GM23248 (cell line): Measurements from ENCODE around the gene MUSK. TPM values are rescaled to one million over a fixed set of nuclear protein-coding genes. Genes with fewer than 3 reads are reported as not detected.

ENCODE experiments used
- DNase-seq: peaks from one replicate; pipeline ENCODE4 v3.0.0-alpha.2; 2015
- H2AFZ ChIP-seq: fragments of 200-600 bp; sonication (generic); 2 replicates; pipeline ENCODE4 v1.6.1; 2016; ENCODE audit warnings: antibody characterized with exemption
- H3F3A ChIP-seq: fragments of 200-600 bp; sonication (generic); 2 replicates; pipeline ENCODE4 v1.6.1; 2016; ENCODE audit warnings: mild to moderate bottlenecking, antibody characterized with exemption, mixed run types; ENCODE audit not compliant: insufficient read depth
- H3K27ac ChIP-seq: fragments of 200-600 bp; sonication (generic); 2 replicates; pipeline ENCODE4 v1.5.1; 2016; ENCODE audit warnings: mild to moderate bottlenecking
- H3K27me3 ChIP-seq: fragments of 200-600 bp; sonication (generic); replicated peaks from 2 replicates; pipeline ENCODE4 v1.6.1; 2016; ENCODE audit warnings: mild to moderate bottlenecking; ENCODE audit not compliant: insufficient read depth
- H3K36me3 ChIP-seq: fragments of 200-600 bp; sonication (generic); 2 replicates; pipeline ENCODE4 v1.6.1; 2016; ENCODE audit warnings: low read depth, mild to moderate bottlenecking
- H3K4me1 ChIP-seq: fragments of 200-600 bp; sonication (generic); 2 replicates; pipeline ENCODE4 v1.6.1; 2016; ENCODE audit warnings: mild to moderate bottlenecking; ENCODE audit not compliant: insufficient read depth
- H3K4me2 ChIP-seq: fragments of 200-600 bp; sonication (generic); one replicate; pipeline ENCODE4 v1.6.1; 2016; ENCODE audit warnings: mild to moderate bottlenecking; ENCODE audit not compliant: unreplicated experiment
- H3K4me3 ChIP-seq: fragments of 200-600 bp; sonication (generic); 2 replicates; pipeline ENCODE4 v1.5.1; 2016; ENCODE audit warnings: mild to moderate bottlenecking
- H3K79me2 ChIP-seq: fragments of 200-600 bp; sonication (generic); 2 replicates; pipeline ENCODE4 v1.6.1; 2016; ENCODE audit warnings: mild to moderate bottlenecking; ENCODE audit not compliant: insufficient read depth
- H3K9ac ChIP-seq: fragments of 200-600 bp; sonication (generic); 2 replicates; pipeline ENCODE4 v1.6.1; 2016; ENCODE audit warnings: mild to moderate bottlenecking
- H3K9me2 ChIP-seq: fragments of 200-600 bp; sonication (generic); 2 replicates; pipeline ENCODE4 v1.6.1; 2016; ENCODE audit warnings: mixed run types, mild to moderate bottlenecking, moderate library complexity; ENCODE audit not compliant: insufficient read depth
- H3K9me3 ChIP-seq: fragments of 200-600 bp; sonication (generic); one replicate; pipeline ENCODE4 v1.6.1; 2017; ENCODE audit warnings: low read depth
- H4K20me1 ChIP-seq: fragments of 200-600 bp; sonication (generic); 2 replicates; pipeline ENCODE4 v1.6.0; 2016; ENCODE audit not compliant: insufficient read depth
- EZH2 ChIP-seq: fragments of 200-600 bp; sonication (generic); IDR thresholded peaks from 2 replicates; pipeline ENCODE4 v1.6.1; 2018; ENCODE audit warnings: antibody characterized with exemption, mild to moderate bottlenecking; ENCODE audit not compliant: insufficient read depth, poor library complexity, severe bottlenecking
- EZH2phosphoT487 ChIP-seq: fragments of 200-600 bp; sonication (generic); IDR thresholded peaks from 2 replicates; pipeline ENCODE4 v1.6.1; 2018; ENCODE audit warnings: antibody characterized with exemption, moderate library complexity, mild to moderate bottlenecking, low read depth; ENCODE audit not compliant: insufficient read depth
- WGBS, 2 experiments: methylation state at CpG; one replicate each; pipeline ENCODE4 v1.1.6; 2015 to 2017; ENCODE audit warnings: low lambda C conversion rate in 2 of 2, low coverage in 1 of 2; ENCODE audit errors: missing lambda C conversion rate in 2 of 2; 5-methylcytosine and 5-hydroxymethylcytosine counted together
- in situ Hi-C: fragments of 300-500 bp; cut with MboI; formaldehyde crosslinking; loops from 2 replicates; pipeline ENCODE4 v1.15.0; 2020
- polyA plus RNA-seq: library from polyadenylated mRNA; unstranded; fragments of >200 nt; fragmentation: Nextera tagmentation; extraction: Ambion mirVana; gene quantifications from 2 replicates; pipeline ENCODE4 v1.2.1, GENCODE V29; 2016
- total RNA-seq: library from RNA; depleted of rRNA; stranded (reverse); fragments of >200 nt; shearing (Covaris generic); gene quantifications from 2 replicates; pipeline ENCODE4 v1.2.3, GENCODE V29; 2014

MUSK gene
- total and polyA plus RNA-seq, 2 experiments from 2014 or later, result not detected

GRCh38 chr9:110742741-110743371 is 74.3 kb downstream of the MUSK start:
- H3F3A ChIP-seq, result peaks cover 64% of the 10 kb centered on the region
- TF ChIP-seq EZH2, result no peak
- no peak for TF ChIP-seq EZH2phosphoT487
- H3K36me3 ChIP-seq, result no peaks in the 10 kb centered on the region
- H3K27me3 ChIP-seq, result no peaks in the 10 kb centered on the region
- H4K20me1 ChIP-seq, result no peaks in the 10 kb centered on the region
- H3K79me2 ChIP-seq, result no peaks in the 10 kb centered on the region
- peak overlapping the region; percentile 85 for H3K4me2 ChIP-seq
- no peaks in the 10 kb centered on the region for H3K9me2 ChIP-seq
- H3K9me3 ChIP-seq, result no peaks in the 10 kb centered on the region
- H3K4me1 ChIP-seq, result peaks cover 51% of the 10 kb centered on the region
- 1 to 5% methylated on average over 8 of the region's 8 CpGs for WGBS, 2 experiments
- peak; percentile 82 for DNase-seq
- H3K4me3 ChIP-seq, result peak overlapping the region; percentile 68
- H2AFZ ChIP-seq, result peak overlapping the region; percentile 81
- in situ Hi-C loops, result no loop called here
- peak overlapping the region; percentile 93 for H3K27ac ChIP-seq
- H3K9ac ChIP-seq, result peak overlapping the region; percentile 77

- Histone ChIP-seq H3K36me3 (no peaks in the 10 kb centered on the region), H3K9ac (peak overlapping the region; percentile 56), H3K27ac (peak overlapping the region; percentile 93), H4K20me1 (no peaks in the 10 kb centered on the region), H3K4me1 (peaks cover 47% of the 10 kb centered on the region), H3K4me3 (peak overlapping the region; percentile 15; the same call in 1 of the 2 replicates), H3K79me2 (no peaks in the 10 kb centered on the region), H3F3A (peaks cover 55% of the 10 kb centered on the region), H3K9me3 (no peaks in the 10 kb centered on the region), H3K9me2 (no peaks in the 10 kb centered on the region), H3K4me2 (peak overlapping the region; percentile 53), H2AFZ (peak overlapping the region; percentile 61), H3K27me3 (no peaks in the 10 kb centered on the region)
- WGBS, 2 experiments, result 3 to 6% methylated on average over 4 of the region's 4 CpGs
- TF ChIP-seq EZH2 (no peak), EZH2phosphoT487 (peak; percentile 92)
- in situ Hi-C loops, result no loop called here
- peak; percentile 97 for DNase-seq
These were observed 76.3 kb downstream of the MUSK start for GRCh38 chr9:110744715-110745384.

GRCh38 chr9:110745676-110746075 is 77.1 kb downstream of the MUSK start:
- H4K20me1 ChIP-seq, result no peaks in the 10 kb centered on the region
- no peaks in the 10 kb centered on the region for H3K79me2 ChIP-seq
- TF ChIP-seq EZH2, result no peak
- no peak for TF ChIP-seq EZH2phosphoT487
- H3K36me3 ChIP-seq, result no peaks in the 10 kb centered on the region
- DNase-seq, result peak; percentile 36
- peak overlapping the region; percentile 15; the same call in 1 of the 2 replicates for H3K4me3 ChIP-seq
- peaks cover 54% of the 10 kb centered on the region for H3K4me1 ChIP-seq
- peak overlapping the region; percentile 93 for H3K27ac ChIP-seq
- no peak overlapping the region for H2AFZ ChIP-seq
- H3F3A ChIP-seq, result peaks cover 55% of the 10 kb centered on the region
- H3K9ac ChIP-seq, result peak overlapping the region; percentile 27
- no peaks in the 10 kb centered on the region for H3K9me3 ChIP-seq
- in situ Hi-C loops, result no loop called here
- H3K27me3 ChIP-seq, result no peaks in the 10 kb centered on the region
- no peaks in the 10 kb centered on the region for H3K9me2 ChIP-seq
- peak overlapping the region; percentile 50 for H3K4me2 ChIP-seq
- WGBS, 2 experiments, result 6 to 9% methylated on average over 1 of the region's 1 CpG

- TF ChIP-seq EZH2phosphoT487 (no peak), EZH2 (no peak)
- H3K9ac ChIP-seq, result no peak overlapping the region
- H3K79me2 ChIP-seq, result no peaks in the 10 kb centered on the region
- peaks cover 55% of the 10 kb centered on the region for H3F3A ChIP-seq
- H4K20me1 ChIP-seq, result no peaks in the 10 kb centered on the region
- no peaks in the 10 kb centered on the region for H3K27me3 ChIP-seq
- H3K4me3 ChIP-seq, result no peak overlapping the region
- no peak overlapping the region for H2AFZ ChIP-seq
- no peak for DNase-seq
- WGBS, 2 experiments, result 79 to 86% methylated on average over 4 of the region's 4 CpGs
- H3K4me1 ChIP-seq, result peaks cover 56% of the 10 kb centered on the region
- peak overlapping the region; percentile 50 for H3K4me2 ChIP-seq
- no peaks in the 10 kb centered on the region for H3K9me3 ChIP-seq
- in situ Hi-C loops, result no loop called here
- peak overlapping the region; percentile 93; the same call in 1 of the 2 replicates for H3K27ac ChIP-seq
- H3K9me2 ChIP-seq, result no peaks in the 10 kb centered on the region
- H3K36me3 ChIP-seq, result no peaks in the 10 kb centered on the region
These were observed 77.8 kb downstream of the MUSK start for GRCh38 chr9:110746211-110746930.
